H1 (cell line): ENCODE data around the gene POLR3E. TPM values are rescaled to one million over a fixed set of nuclear protein-coding genes. Genes with fewer than 3 reads are reported as not detected.

Experiments
- BACH1 ChIP-seq: IDR thresholded peaks from 2 replicates; pipeline ENCODE4 v1.6.1; 2012; ENCODE audit warnings: low read length, improper control_type of control experiment
- CEBPB ChIP-seq: IDR thresholded peaks from 2 replicates; pipeline ENCODE4 v1.6.1; 2012; ENCODE audit warnings: low read depth, low read length
- CHD2 ChIP-seq: IDR thresholded peaks from 2 replicates; pipeline ENCODE4 v1.6.1; 2012; ENCODE audit warnings: low read length, improper control_type of control experiment
- CREB1 ChIP-seq: IDR thresholded peaks from 2 replicates; pipeline ENCODE4 v1.6.1; 2012; ENCODE audit warnings: inconsistent platforms
- CTBP2 ChIP-seq: IDR thresholded peaks from 2 replicates; pipeline ENCODE4 v1.7.0; 2011; ENCODE audit warnings: borderline replicate concordance, mild to moderate bottlenecking, moderate library complexity, mixed read lengths, low read length; ENCODE audit not compliant: insufficient read depth, insufficient read length
- GABPA ChIP-seq: IDR thresholded peaks from 2 replicates; pipeline ENCODE4 v1.6.1; 2011; ENCODE audit warnings: mild to moderate bottlenecking, low read length, moderate library complexity, borderline replicate concordance; ENCODE audit not compliant: insufficient read depth
- SIN3A ChIP-seq, 2 experiments: IDR thresholded peaks in 1 of 2; conservative IDR thresholded peaks in 1 of 2; 2 replicates each; pipeline ENCODE4 v1.6.1; 2011 to 2012; ENCODE audit warnings: low read length in 2 of 2, improper control_type of control experiment in 1 of 2, low read depth in 1 of 2, mild to moderate bottlenecking in 1 of 2
- SIX5 ChIP-seq: IDR thresholded peaks from 2 replicates; pipeline ENCODE4 v1.6.1; 2011; ENCODE audit warnings: mild to moderate bottlenecking, low read depth, low read length
- SP2 ChIP-seq: IDR thresholded peaks from 2 replicates; pipeline ENCODE4 v1.6.1; 2012; ENCODE audit warnings: mild to moderate bottlenecking, low read length, inconsistent platforms
- polyA plus RNA-seq, 7 experiments: library from polyadenylated mRNA; depleted of rRNA in 3 of 7; stranded (reverse) in 5 of 7; unstranded in 2 of 7; fragments of >200 nt in 5 of 7; fragments of 200-250 nt in 2 of 7; gene quantifications; 1 replicate in 5 of 7; 2 replicates in 1 of 7; 4 replicates in 1 of 7; pipeline versions ENCODE4 v1.2.1 to v1.2.3, GENCODE V29; 2011 to 2013; ENCODE audit warnings: missing spikeins in 2 of 7, mixed read lengths in 2 of 7
- total RNA-seq: library from RNA; stranded (reverse); fragmentation: NEBNext Ultra II Directional; extraction: Animal tissue kit (Norgen Biotek cat#: 25700); gene quantifications from 2 replicates; pipeline ENCODE4 v1.2.1, GENCODE V29; 2021

POLR3E gene
- total and polyA plus RNA-seq, 2 of the 8 experiments (the other 6 are each of a cell fraction or from before 2014, with no cell fraction given), result 96.5 to 125 TPM

GRCh38 chr16:22297114-22297870 lies at the start of gene POLR3E (continued):
- TF ChIP-seq BACH1, result peak; percentile 76
- no peak for TF ChIP-seq GABPA
- no peak for TF ChIP-seq SP2
- TF ChIP-seq CHD2, result no peak
- TF ChIP-seq SIX5, result no peak
- peak; percentile 76 for TF ChIP-seq CEBPB
- peak; percentile 17 to 59; a peak in 1 of 4 replicates for TF ChIP-seq SIN3A (conservative IDR thresholded peaks at IDR 0.05 in 1 of 2, IDR thresholded peaks at IDR 0.05 in 1 of 2; ENCODE audit: low read depth in 1 of 2, low read length in 2 of 2)
- peak; percentile 23 for TF ChIP-seq CTBP2
- peak; percentile 76 for TF ChIP-seq CREB1
